ENCODE measurements around the gene TEX28.

TEX28 gene

DNA sequence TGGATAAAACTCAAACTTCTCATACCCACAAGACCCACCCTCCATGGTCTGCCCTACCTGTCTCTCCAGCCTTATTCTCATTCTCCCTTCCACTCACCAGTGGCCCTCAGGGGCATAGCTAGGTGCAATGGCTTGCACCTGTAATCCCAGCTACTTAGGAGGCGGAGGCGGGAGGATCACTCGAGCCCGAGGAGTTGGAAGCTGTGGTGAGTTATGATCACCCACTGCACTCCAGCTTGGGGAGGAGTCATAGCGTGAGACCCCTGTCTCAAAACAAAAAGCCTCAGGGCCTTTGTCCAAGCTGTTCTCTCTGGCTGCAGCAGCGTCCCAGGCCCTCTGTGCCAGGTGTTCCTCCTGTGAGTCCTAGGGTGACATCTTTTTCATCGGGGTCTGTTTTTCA, 17.2 kb upstream of the TEX28 start:
- DNase-seq (ENCODE audit: low spot score), result no peak
- in situ Hi-C loops (cut with MboI; ENCODE audit: low pct_unique_long_range_greater_than_20kb, low sequenced_read_pairs, unreplicated experiment), result no loop called here
- TF ChIP-seq, protein P1, sequence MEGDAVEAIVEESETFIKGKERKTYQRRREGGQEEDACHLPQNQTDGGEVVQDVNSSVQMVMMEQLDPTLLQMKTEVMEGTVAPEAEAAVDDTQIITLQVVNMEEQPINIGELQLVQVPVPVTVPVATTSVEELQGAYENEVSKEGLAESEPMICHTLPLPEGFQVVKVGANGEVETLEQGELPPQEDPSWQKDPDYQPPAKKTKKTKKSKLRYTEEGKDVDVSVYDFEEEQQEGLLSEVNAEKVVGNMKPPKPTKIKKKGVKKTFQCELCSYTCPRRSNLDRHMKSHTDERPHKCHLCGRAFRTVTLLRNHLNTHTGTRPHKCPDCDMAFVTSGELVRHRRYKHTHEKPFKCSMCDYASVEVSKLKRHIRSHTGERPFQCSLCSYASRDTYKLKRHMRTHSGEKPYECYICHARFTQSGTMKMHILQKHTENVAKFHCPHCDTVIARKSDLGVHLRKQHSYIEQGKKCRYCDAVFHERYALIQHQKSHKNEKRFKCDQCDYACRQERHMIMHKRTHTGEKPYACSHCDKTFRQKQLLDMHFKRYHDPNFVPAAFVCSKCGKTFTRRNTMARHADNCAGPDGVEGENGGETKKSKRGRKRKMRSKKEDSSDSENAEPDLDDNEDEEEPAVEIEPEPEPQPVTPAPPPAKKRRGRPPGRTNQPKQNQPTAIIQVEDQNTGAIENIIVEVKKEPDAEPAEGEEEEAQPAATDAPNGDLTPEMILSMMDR (IDR thresholded peaks at IDR 0.05; ENCODE audit: extremely low read depth, insufficient read depth, missing control alignments), result no peak

DNA sequence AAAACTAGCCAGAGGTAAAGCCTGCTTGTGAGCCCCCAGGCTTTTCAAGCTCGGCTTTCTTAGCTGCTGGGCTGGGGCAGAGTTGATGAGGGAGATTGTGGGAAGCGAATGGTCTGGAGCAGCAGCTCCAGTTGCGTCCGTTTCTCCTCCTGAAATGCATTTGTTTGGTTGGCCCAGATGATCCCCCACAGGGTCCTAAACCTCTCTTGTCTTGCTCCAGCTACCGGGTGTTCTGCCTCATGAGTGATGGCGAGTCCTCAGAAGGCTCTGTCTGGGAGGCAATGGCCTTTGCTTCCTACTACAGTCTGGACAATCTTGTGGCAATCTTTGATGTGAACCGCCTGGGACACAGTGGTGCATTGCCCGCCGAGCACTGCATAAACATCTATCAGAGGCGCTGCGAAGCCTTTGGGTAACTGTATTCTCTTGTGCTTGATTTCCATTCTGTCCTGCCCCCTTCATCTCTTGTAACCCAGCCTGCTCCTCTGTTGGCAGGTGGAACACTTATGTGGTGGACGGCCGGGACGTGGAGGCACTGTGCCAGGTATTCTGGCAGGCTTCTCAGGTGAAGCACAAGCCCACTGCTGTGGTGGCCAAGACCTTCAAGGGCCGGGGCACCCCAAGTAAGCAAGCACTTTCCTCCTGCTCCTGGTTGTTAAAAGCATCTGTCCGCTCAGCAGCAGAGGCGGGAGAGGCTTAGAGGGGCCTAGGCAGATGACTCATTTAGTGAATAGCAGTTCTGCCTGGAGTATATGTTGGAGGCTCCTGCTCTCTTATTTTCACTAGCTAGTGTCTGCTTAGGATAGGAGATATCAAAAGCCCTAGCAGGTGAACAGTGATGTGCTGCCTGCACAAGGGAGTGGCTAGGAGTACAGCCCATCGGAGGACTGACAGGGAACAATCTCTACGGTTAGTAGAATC, 16.0 kb upstream of the TEX28 start:
- in situ Hi-C loops (cut with MboI; ENCODE audit: low pct_unique_long_range_greater_than_20kb, low sequenced_read_pairs, unreplicated experiment), result no loop called here
- no peak for DNase-seq (ENCODE audit: low spot score)
- TF ChIP-seq, protein P1 (IDR thresholded peaks at IDR 0.05; ENCODE audit: extremely low read depth, insufficient read depth, missing control alignments), result no peak

DNA sequence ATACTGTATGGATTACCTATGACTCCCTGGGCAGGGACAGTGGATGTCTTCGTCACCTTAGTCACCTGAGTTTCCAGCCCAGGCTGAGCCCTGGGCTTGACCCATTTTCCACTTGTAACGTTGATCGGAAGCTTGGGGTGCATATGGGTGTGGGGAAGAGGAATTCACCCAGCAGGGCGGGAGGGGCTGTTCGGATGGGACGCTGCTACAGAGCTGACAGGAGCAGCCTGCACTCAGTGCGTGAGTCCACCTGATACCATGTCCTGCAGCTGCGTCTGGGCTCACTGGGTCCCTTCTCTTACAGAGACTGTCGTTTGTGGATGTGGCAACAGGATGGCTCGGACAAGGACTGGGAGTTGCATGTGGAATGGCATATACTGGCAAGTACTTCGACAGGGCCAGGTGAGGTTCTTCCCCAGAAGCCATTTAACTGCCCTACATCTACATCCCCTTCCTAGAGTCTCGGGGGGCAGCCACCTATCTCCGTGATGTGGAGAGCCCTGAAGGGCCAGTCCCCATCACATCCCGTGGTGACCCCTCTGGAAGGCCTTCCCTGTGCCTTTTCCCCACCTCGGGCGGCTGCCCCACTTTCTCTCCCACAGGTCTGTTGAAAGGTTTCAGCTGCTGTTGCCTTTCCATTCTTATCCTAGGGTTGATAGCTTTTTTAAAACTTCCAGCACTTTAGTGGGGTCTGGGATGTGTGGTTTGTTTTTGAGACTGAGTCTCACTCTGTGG, 14.3 kb upstream of the TEX28 start:
- TF ChIP-seq, protein P1 (IDR thresholded peaks at IDR 0.05; ENCODE audit: extremely low read depth, insufficient read depth, missing control alignments), result no peak
- in situ Hi-C loops (cut with MboI; ENCODE audit: low pct_unique_long_range_greater_than_20kb, low sequenced_read_pairs, unreplicated experiment), result no loop called here
- no peak for DNase-seq (ENCODE audit: low spot score)

DNA sequence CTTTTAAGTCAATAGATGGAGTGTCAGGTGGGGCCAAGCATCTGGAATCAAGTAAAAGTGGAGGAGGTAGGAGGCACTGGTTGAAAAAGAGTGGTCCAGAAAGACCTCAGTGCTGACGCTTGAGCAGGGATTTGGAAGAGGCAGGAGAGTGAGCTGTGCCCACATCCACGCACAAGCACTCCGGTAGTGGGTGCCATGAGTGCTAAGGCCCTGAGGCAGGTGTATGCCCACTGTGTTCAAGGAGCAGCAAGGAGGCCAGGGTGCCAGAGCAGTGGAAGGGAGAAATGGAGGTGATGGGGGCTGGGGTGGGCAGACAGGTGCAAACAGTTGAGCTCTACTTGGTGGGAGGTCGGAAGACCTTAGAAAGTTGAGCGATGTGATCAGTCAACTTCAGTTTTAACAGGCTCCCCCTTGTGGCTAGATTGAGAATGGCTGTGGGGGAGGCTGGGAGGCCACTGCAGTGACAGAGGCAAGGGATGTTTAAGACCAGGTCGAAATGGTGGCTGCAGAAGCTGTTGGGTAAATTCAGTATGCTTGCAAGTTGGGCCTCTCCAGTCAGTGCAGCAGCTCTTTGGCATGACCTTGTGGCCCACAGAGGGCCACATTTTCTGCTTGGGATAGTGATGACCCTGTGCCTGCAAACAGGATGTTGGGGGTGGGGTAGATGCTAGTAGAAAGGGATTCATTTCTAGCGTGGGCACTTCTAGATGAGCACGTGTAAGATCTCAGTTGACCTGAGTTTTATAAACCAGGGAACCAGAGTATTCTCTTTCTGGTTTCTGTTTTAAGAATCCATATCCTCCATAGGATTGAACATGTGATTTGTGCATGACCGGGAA, 13.4 kb upstream of the TEX28 start:
- in situ Hi-C loops (cut with MboI; ENCODE audit: low pct_unique_long_range_greater_than_20kb, low sequenced_read_pairs, unreplicated experiment), result no loop called here
- peak; percentile 59 for DNase-seq (ENCODE audit: low spot score)

DNA sequence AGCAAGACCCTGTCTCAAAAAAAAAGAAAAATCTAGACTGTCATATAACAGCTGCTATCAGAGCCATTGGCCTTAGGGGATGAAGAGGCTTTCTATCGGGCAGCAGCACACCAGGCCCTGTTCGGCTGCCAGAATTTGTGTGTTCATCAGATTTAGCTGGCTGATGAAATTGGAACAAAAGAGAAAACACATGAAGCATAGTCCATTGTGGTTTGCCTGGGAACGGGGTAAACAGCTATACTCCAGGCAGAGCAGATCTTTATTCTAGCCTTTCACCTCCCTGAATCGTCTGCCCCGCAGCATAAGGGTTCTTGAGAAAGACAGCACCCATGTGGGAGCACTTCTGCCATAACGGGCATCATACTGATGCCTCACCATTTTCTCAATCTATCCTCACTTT, 12.3 kb upstream of the TEX28 start:
- DNase-seq (ENCODE audit: low spot score), result no peak
- in situ Hi-C loops (cut with MboI; ENCODE audit: low pct_unique_long_range_greater_than_20kb, low sequenced_read_pairs, unreplicated experiment), result no loop called here
- TF ChIP-seq, protein P1 (IDR thresholded peaks at IDR 0.05; ENCODE audit: extremely low read depth, insufficient read depth, missing control alignments), result no peak

More for the DNA sequence above, 13.4 kb upstream of the TEX28 start:
- TF ChIP-seq, protein P1 (IDR thresholded peaks at IDR 0.05; ENCODE audit: extremely low read depth, insufficient read depth, missing control alignments), result peak; percentile 71

Measured in GM13977 (cell line).